Astrocyte of the cerebellum (primary cell): ENCODE results near the gene VWA8.
"Not testable (repeated sequence)": the region's sequence is repeated elsewhere in the genome, so short reads cannot be mapped to it uniquely, and the experiment has no call there.

Source experiments
- DNase-seq: peaks from one replicate; pipeline ENCODE4 v3.0.0-alpha.2; 2011; ENCODE audit warnings: low read depth
- H3K4me3 ChIP-seq: 2 replicates; pipeline ENCODE4 v1.5.1; 2011; ENCODE audit warnings: mild to moderate bottlenecking, low read depth, low read length, moderate library complexity
- CTCF ChIP-seq: IDR thresholded peaks from 2 replicates; pipeline ENCODE4 v1.5.1; 2012; ENCODE audit warnings: low read length, low read depth, moderate library complexity, mild to moderate bottlenecking; ENCODE audit errors: missing control alignments
- in situ Hi-C: cut with HindIII; loops from 2 replicates; pipeline ENCODE4 v1.10.0; 2017; ENCODE audit warnings: low sequenced_read_pairs

Gene VWA8

GRCh38 chr13:41651413-41652058, 309.4 kb downstream of the VWA8 start:
- no peak overlapping the region for H3K4me3 ChIP-seq
- TF ChIP-seq CTCF, result no peak
- in situ Hi-C loops, result loop anchor here (25.0 kb wide), 1 partner anchor 461 kb away; no protein-coding TSS in a partner anchor
- DNase-seq, result no peak

DNA sequence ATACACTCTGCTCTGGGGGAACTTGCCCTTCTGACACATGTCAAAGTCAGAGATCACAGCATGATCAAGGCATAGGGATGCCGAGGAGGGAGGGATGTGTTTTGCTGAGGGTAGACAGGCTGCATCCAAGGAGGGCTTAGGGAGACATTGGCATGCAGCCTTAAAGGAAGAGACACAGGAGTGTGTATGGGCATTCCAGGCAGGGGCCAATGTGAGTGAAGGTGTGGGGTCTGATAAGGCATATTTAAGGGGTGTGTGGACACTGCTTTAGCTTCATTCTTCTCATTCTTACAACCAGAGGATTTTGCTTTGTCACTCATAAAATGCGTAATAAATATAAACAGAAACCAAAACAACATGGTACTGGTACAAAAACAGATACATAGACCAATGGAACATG, 310.2 kb downstream of the VWA8 start:
- H3K4me3 ChIP-seq, result no peak overlapping the region
- no peak for DNase-seq
- in situ Hi-C loops, result loop anchor here (25.0 kb wide), 1 partner anchor 462 kb away; no protein-coding TSS in a partner anchor
- no peak for TF ChIP-seq CTCF

GRCh38 chr13:41649659-41650058, 311.2 kb downstream of the VWA8 start:
- no peak for DNase-seq
- no peak overlapping the region for H3K4me3 ChIP-seq
- TF ChIP-seq CTCF, result peak; percentile 65
- in situ Hi-C loops, result loop anchor here (25.0 kb wide), 1 partner anchor 463 kb away; no protein-coding TSS in a partner anchor

DNA sequence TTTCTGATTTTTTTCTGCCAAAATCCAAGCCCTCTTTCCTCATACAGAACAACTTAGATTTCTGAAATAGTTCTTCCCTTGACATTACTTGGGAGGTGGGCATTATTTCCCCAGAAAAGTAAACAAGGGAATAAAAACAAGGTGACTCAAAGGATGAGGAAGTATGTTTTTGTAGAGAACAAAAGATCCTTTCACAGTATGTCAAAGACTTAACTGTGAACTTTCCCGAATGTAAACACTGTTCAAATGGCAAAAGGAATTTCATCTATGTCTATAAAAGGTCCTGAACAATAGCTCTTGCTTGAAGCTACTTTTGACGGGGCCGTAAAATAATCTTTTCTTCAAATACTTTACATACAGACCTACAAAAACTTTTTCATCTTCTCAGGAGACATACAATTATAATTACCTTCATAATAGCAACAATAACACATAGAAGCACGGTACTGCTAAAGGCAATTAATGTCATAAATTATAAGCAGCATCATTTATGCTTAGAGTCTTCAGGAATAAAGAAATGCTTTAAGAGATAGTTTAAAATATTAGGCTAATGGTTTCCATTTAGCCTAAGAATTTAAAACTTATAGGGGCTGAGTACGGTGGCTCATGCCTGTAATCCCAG, 312.5 kb downstream of the VWA8 start:
- DNase-seq, result peak; percentile 59
- TF ChIP-seq CTCF, result no peak
- no peak overlapping the region for H3K4me3 ChIP-seq
- in situ Hi-C loops, result no loop called here

GRCh38 chr13:41647699-41648313, 313.1 kb downstream of the VWA8 start:
- in situ Hi-C loops, result not testable (repeated sequence)

GRCh38 chr13:41645331-41645730, 315.6 kb downstream of the VWA8 start:
- no peak overlapping the region for H3K4me3 ChIP-seq
- in situ Hi-C loops, result no loop called here
- no peak for TF ChIP-seq CTCF
- DNase-seq, result peak; percentile 79

More at GRCh38 chr13:41647699-41648313, 313.1 kb downstream of the VWA8 start:
- H3K4me3 ChIP-seq, DNase-seq: not testable (repeated sequence)

GRCh38 chr13:41644742-41645141, 316.2 kb downstream of the VWA8 start:
- no peak overlapping the region for H3K4me3 ChIP-seq
- DNase-seq, result no peak
- TF ChIP-seq CTCF, result no peak
- in situ Hi-C loops, result no loop called here
